Measurements from ENCODE around the gene ADGRL2.

- no peak for TF ChIP-seq POLR2A (IDR thresholded peaks at IDR 0.05; ENCODE audit: low read length)
- no peak for TF ChIP-seq GATA1 (IDR thresholded peaks at IDR 0.05; ENCODE audit: low read depth, low read length)
Observed at GRCh38 chr1:81809808-81810207, 9.1 kb downstream of the ADGRL2 start.

All from erythroblast (primary cell).